OCI-LY7 (cell line): ENCODE results near the gene CFAP74. TPM values are rescaled to one million over a fixed set of nuclear protein-coding genes. Genes with fewer than 3 reads are reported as not detected.

Source experiments
- BruUV-seq: library from RNA; stranded (reverse); fragments of 400-500 nt; replicated peaks from 2 replicates; lab custom pipeline; 2021; lab: Mats Ljungman, UMichigan
- CTCF ChIA-PET: fragments of 300-600 bp; sonication (Branson Sonifier 250); formaldehyde crosslinking; loops from one replicate; lab custom pipeline; 2022; ENCODE audit warnings: antibody characterized with exemption; ENCODE audit not compliant: unreplicated experiment; lab: Charles Lee
- POLR2A ChIA-PET: fragments of 300-600 bp; sonication (Branson Sonifier 250); formaldehyde crosslinking; loops from one replicate; lab custom pipeline; 2022; ENCODE audit warnings: antibody characterized with exemption; lab: Charles Lee
- DNase-seq: peaks from one replicate; pipeline ENCODE4 v3.0.0-alpha.2; 2015; ENCODE audit warnings: low spot score
- H2AFZ ChIP-seq: fragments of 200-600 bp; sonication (generic), shearing (Covaris generic); 2 replicates; pipeline ENCODE4 v1.6.1; 2014; ENCODE audit warnings: mild to moderate bottlenecking, antibody characterized with exemption, low read length, moderate library complexity
- H3K27ac ChIP-seq: fragments of 200-600 bp; sonication (generic); 2 replicates; pipeline ENCODE4 v1.5.1; 2014; ENCODE audit warnings: mixed run types, low read depth, mild to moderate bottlenecking, moderate library complexity, low read length, inconsistent platforms; ENCODE audit not compliant: poor library complexity, severe bottlenecking
- H3K36me3 ChIP-seq: fragments of 200-600 bp; sonication (generic); 2 replicates; pipeline ENCODE4 v1.6.1; 2014; ENCODE audit warnings: mild to moderate bottlenecking, antibody characterized with exemption, low read length, moderate library complexity, mixed read lengths; ENCODE audit not compliant: insufficient read depth
- H3K4me1 ChIP-seq: fragments of 200-600 bp; sonication (generic); 2 replicates; pipeline ENCODE4 v1.5.1; 2014; ENCODE audit warnings: mild to moderate bottlenecking, low read length; ENCODE audit not compliant: insufficient read depth, poor library complexity, severe bottlenecking
- H3K4me2 ChIP-seq: fragments of 200-600 bp; sonication (generic); 2 replicates; pipeline ENCODE4 v1.6.1; 2014; ENCODE audit warnings: mild to moderate bottlenecking, low read length
- H3K4me3 ChIP-seq: fragments of 200-600 bp; sonication (generic); 2 replicates; pipeline ENCODE4 v1.5.1; 2014; ENCODE audit warnings: mild to moderate bottlenecking, low read depth, low read length; ENCODE audit not compliant: poor library complexity, severe bottlenecking
- H3K79me2 ChIP-seq: fragments of 200-600 bp; sonication (generic); 2 replicates; pipeline ENCODE4 v1.6.1; 2016; ENCODE audit warnings: low read depth, mild to moderate bottlenecking, low read length, moderate library complexity, mixed read lengths; ENCODE audit not compliant: insufficient read depth
- H3K9me2 ChIP-seq: fragments of 200-600 bp; sonication (generic); 2 replicates; pipeline ENCODE4 v1.6.1; 2016; ENCODE audit warnings: mild to moderate bottlenecking, low read length, mixed read lengths; ENCODE audit not compliant: insufficient read depth
- H3K9me3 ChIP-seq: fragments of 200-600 bp; sonication (generic); 2 replicates; pipeline ENCODE4 v1.6.1; 2014; ENCODE audit warnings: mild to moderate bottlenecking, mixed run types, low read length, mixed read lengths
- H4K20me1 ChIP-seq: fragments of 200-600 bp; sonication (generic); 2 replicates; pipeline ENCODE4 v1.6.1; 2014; ENCODE audit warnings: mild to moderate bottlenecking, antibody characterized with exemption, low read length, moderate library complexity, mixed read lengths; ENCODE audit not compliant: insufficient read depth
- EZH2phosphoT487 ChIP-seq: fragments of 200-600 bp; sonication (generic); IDR thresholded peaks from 2 replicates; pipeline ENCODE4 v1.6.1; 2018; ENCODE audit warnings: low read depth, borderline replicate concordance, mild to moderate bottlenecking, mixed run types, antibody characterized with exemption, low read length, moderate library complexity, mixed read lengths
- intact Hi-C: fragments of 100-400 bp; cut with micrococcal nuclease; formaldehyde crosslinking; loops from one replicate; pipeline ENCODE4 v1.10.0; 2022; ENCODE audit not compliant: unreplicated experiment
- total RNA-seq, 2 experiments: library from RNA; depleted of rRNA in 1 of 2; stranded (reverse); fragments of >200 nt in 1 of 2; shearing (Covaris generic) in 1 of 2; gene quantifications; 2 replicates each; pipeline ENCODE4 v1.2.3, GENCODE V29; 2014 to 2022
- TF ChIP-seq, protein P1 (sequence below): fragments of 200-600 bp; sonication (generic); conservative IDR thresholded peaks from 2 replicates; pipeline ENCODE4 v1.5.1; 2014; ENCODE audit warnings: mild to moderate bottlenecking, antibody characterized with exemption, low read length, moderate library complexity, mixed read lengths

Gene CFAP74
- total RNA-seq, 2 experiments from 2014 or later: not detected

DNA sequence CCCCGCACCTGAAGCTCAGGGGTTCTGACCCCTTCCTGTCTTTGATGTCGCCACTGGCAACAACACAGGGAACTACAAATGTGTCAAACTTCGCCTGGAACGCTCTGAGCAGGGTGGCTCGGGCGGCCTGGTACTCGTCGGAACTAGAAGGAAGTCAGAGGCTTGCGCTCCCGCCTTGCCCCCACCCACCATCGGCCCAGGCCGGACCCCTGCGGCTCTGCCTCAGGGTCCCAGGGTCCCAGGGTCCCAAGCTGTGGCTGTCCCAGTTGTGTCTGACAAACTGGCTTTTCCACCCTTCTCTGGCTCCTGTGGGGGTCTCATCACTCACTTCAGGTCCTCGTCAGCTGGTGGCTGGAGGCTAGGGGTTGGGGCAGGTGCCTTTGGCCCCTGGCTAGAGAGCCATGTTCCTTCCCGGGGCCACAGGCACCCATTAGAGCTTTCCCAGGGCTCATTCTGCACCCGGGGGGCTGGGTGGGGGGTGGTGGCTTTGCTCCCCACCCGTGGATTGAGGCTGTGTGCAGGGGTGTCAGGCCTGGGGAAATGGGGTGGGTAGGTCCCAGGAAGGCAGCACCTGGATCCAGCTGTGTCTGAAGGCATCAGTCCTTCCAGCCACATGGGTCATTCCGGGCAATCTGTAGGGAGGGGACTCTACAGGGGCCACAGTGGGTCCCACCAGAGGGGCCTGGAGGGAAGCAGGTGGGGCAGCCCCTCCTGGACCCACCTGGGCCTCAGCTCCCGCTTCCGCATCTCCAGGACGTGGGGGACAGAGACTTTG is 76.5 kb downstream of the CFAP74 start:
- H2AFZ ChIP-seq: no peak overlapping the region
- H3K27ac ChIP-seq: no peak overlapping the region
- TF ChIP-seq, protein P1, sequence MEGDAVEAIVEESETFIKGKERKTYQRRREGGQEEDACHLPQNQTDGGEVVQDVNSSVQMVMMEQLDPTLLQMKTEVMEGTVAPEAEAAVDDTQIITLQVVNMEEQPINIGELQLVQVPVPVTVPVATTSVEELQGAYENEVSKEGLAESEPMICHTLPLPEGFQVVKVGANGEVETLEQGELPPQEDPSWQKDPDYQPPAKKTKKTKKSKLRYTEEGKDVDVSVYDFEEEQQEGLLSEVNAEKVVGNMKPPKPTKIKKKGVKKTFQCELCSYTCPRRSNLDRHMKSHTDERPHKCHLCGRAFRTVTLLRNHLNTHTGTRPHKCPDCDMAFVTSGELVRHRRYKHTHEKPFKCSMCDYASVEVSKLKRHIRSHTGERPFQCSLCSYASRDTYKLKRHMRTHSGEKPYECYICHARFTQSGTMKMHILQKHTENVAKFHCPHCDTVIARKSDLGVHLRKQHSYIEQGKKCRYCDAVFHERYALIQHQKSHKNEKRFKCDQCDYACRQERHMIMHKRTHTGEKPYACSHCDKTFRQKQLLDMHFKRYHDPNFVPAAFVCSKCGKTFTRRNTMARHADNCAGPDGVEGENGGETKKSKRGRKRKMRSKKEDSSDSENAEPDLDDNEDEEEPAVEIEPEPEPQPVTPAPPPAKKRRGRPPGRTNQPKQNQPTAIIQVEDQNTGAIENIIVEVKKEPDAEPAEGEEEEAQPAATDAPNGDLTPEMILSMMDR: no peak
- no peak for TF ChIP-seq EZH2phosphoT487
- DNase-seq: no peak
- no peaks in the 10 kb centered on the region for H3K9me3 ChIP-seq
- CTCF ChIA-PET: interaction anchor here (0.6 kb wide), 1 partner anchor 199 kb away, joined by 3 read pairs; no protein-coding TSS in a partner anchor
- no peaks in the 10 kb centered on the region for H3K9me2 ChIP-seq
- POLR2A ChIA-PET: interaction anchor here (1.0 kb wide), 1 partner anchor 14 kb away, joined by 3 read pairs; no protein-coding TSS in a partner anchor
- intact Hi-C loops: no loop called here
- BruUV-seq: no TSS peak
- no peak overlapping the region for H3K4me2 ChIP-seq
- H4K20me1 ChIP-seq: no peaks in the 10 kb centered on the region
- no peaks in the 10 kb centered on the region for H3K36me3 ChIP-seq
- H3K79me2 ChIP-seq: no peaks in the 10 kb centered on the region
- H3K4me3 ChIP-seq: no peak overlapping the region
- no peaks in the 10 kb centered on the region for H3K4me1 ChIP-seq

DNA sequence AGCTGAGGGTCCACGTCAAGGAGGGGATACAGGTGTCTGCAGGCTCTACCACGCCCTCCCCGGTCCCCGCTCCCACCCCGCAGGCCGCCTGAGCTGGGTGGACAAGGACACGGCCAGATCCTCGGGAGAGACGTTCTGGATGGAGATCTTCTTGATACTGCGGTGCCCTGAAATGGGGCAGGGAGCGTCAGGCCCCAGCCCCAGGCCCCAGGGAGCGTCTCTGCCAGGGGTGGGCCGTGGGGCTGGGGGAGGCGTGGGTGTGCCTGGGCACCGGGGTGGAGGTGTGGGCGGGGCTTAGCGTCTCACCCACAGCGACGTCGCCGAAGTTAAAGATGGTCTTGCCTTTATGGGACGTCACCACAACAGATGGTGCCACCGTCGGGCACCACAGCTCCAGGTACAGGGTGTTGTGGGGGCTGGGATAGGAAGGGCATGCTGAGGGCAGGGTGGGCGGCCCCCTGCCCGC is 77.2 kb downstream of the CFAP74 start:
- ChIA-PET POLR2A (no interaction called here), CTCF (interaction anchor here (0.6 kb wide), 1 partner anchor 200 kb away, joined by 3 read pairs; no protein-coding TSS in a partner anchor)

More for the DNA sequence above, 77.2 kb downstream of the CFAP74 start:
- no TSS peak for BruUV-seq
- Histone ChIP-seq H3K79me2 (no peaks in the 10 kb centered on the region), H3K4me3 (no peak overlapping the region), H2AFZ (no peak overlapping the region), H3K4me1 (no peaks in the 10 kb centered on the region), H3K9me3 (no peaks in the 10 kb centered on the region), H4K20me1 (no peaks in the 10 kb centered on the region), H3K36me3 (no peaks in the 10 kb centered on the region), H3K9me2 (no peaks in the 10 kb centered on the region), H3K27ac (no peak overlapping the region), H3K4me2 (no peak overlapping the region)
- intact Hi-C loops: no loop called here
- no peak for DNase-seq
- TF ChIP-seq, protein P1: no peak
- TF ChIP-seq EZH2phosphoT487: no peak
